ENCODE data around the gene MCF2L.
A peak's percentile ranks its signal among the peaks of the same experiment; 100 is the strongest.

The MCF2L gene

GRCh38 chr13:113125506-113126264 lies 156.7 kb downstream of the MCF2L start:
- no peak for DNase-seq (ENCODE audit: low read depth in 2 of 2)

GRCh38 chr13:113126265-113127150 lies 157.5 kb downstream of the MCF2L start:
- no peak for DNase-seq (ENCODE audit: low read depth in 2 of 2)

- no peak for DNase-seq (ENCODE audit: low read depth in 2 of 2)
These were observed 160.5 kb downstream of the MCF2L start for GRCh38 chr13:113129480-113129879.

GRCh38 chr13:113129921-113130750 lies 161.1 kb downstream of the MCF2L start:
- DNase-seq (ENCODE audit: low read depth in 2 of 2) = no peak

GRCh38 chr13:113135281-113135760 lies 166.3 kb downstream of the MCF2L start:
- no peak for DNase-seq (ENCODE audit: low read depth in 2 of 2)

GRCh38 chr13:113137691-113138298 lies 168.8 kb downstream of the MCF2L start:
- no peak for DNase-seq (ENCODE audit: low read depth in 2 of 2)

GRCh38 chr13:113138792-113139551 lies 170.0 kb downstream of the MCF2L start:
- no peak for DNase-seq (ENCODE audit: low read depth in 2 of 2)

GRCh38 chr13:113139577-113139976 lies 170.6 kb downstream of the MCF2L start:
- DNase-seq (ENCODE audit: low read depth in 2 of 2) = no peak

GRCh38 chr13:113140677-113141600 lies 171.9 kb downstream of the MCF2L start:
- DNase-seq (ENCODE audit: low read depth in 2 of 2) = no peak

GRCh38 chr13:113141601-113141970 lies 172.6 kb downstream of the MCF2L start:
- DNase-seq (ENCODE audit: low read depth in 2 of 2) = no peak

- DNase-seq (ENCODE audit: low read depth in 2 of 2) = no peak
These were observed 173.9 kb downstream of the MCF2L start for GRCh38 chr13:113142876-113143275.

- DNase-seq (ENCODE audit: low read depth in 2 of 2) = no peak
These were observed 174.6 kb downstream of the MCF2L start for GRCh38 chr13:113143466-113144254.

GRCh38 chr13:113144255-113144629 lies 175.2 kb downstream of the MCF2L start:
- no peak for DNase-seq (ENCODE audit: low read depth in 2 of 2)

GRCh38 chr13:113145496-113145895 lies 176.5 kb downstream of the MCF2L start:
- peak; percentile 47 to 60 for DNase-seq (ENCODE audit: low read depth in 2 of 2)

GRCh38 chr13:113145911-113146598 lies 177.0 kb downstream of the MCF2L start:
- DNase-seq (ENCODE audit: low read depth in 2 of 2) = no peak

GRCh38 chr13:113146750-113147149 lies 177.7 kb downstream of the MCF2L start:
- no peak for DNase-seq (ENCODE audit: low read depth in 2 of 2)

- DNase-seq (ENCODE audit: low read depth in 2 of 2) = no peak
These were observed 178.2 kb downstream of the MCF2L start for GRCh38 chr13:113147206-113147605.

GRCh38 chr13:113148407-113148806 lies 179.4 kb downstream of the MCF2L start:
- DNase-seq (ENCODE audit: low read depth in 2 of 2) = no peak
